GM18507 (cell line): ENCODE data around the gene TMC3.

Experiments
- DNase-seq: peaks from one replicate; pipeline ENCODE4 v3.0.0; 2011; ENCODE audit warnings: low read depth; ENCODE audit not compliant: insufficient read length; ENCODE audit errors: extremely low spot score
- FAIRE-seq: peaks from 2 replicates; lab custom pipeline; 2011; peaks lifted over from hg19 to GRCh38; lab: Jason Lieb, UNC

The TMC3 gene

DNA sequence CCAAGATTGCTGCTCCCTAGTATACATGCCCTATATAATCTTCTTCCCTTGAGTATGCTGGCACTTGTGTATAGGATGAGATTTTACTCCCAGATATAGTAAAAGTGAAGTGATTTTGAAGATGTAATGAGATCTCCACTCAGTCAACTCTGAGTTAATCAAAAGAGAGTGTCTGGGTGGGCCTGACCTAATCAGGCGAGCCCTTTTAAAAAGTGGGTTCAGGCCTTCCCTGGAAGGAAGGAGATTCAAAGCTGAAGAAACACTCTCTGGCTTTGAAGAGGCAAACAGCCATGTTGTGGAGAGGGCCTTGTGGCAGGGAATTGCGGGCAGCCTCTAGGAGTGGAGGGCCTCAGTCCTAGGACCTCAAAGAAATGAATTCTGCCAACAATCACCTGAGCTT, 44.6 kb downstream of the TMC3 start:
- no peak for FAIRE-seq
- no peak for DNase-seq

DNA sequence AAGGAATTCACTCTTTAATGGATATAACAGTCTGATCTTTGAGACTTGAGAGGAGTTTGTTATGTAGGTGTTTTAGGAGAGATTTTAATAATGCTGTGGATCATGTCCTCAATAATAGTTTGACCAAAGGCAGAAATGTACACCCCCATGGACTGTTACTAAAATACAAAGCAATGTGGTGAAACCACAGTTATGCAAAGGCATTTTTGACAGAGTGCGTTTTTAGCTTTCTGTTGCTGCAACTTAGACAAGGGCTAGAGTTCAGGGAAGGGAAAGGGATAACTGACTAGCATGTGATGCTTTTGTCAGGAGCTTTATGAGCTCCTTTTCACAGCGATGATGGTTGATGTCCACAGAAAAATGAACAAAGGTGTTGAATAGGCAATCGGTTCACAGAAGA, 46.5 kb downstream of the TMC3 start:
- FAIRE-seq = no peak
- no peak for DNase-seq

DNA sequence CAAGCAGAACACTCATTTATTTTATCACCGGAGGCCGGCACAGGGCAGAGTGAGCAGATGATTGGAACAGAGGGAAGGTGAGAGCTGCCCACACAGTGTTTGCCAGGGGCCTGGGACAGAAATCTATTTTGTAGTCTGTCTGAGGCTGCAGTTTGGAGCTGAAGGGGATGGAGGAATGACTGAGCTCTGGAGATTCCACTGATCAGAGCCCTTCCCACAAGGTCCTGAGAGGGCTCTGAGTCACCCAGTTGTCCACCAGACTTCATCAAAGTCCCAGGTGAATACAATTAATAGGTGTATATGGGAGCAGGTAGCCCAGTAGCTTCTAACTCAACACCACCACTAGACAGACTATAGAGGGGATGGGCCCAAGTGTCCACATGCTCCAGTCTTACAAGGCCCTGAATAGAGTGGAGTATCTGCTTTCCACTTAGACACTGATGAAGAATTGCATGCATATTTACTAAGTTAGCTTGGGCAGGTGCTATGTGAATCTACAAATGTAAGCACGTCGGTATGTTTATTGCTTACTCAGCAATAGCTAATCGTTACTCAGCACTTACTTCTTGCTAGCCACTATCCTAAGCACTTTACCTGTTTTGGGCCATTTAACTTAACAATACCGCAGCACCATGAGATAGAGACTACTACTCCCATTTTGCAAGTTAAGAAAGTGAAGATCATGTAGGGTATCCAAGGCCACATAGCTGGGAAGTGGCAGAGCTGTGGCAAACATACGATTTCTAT, 47.4 kb downstream of the TMC3 start:
- FAIRE-seq (no peak), DNase-seq (no peak)

DNA sequence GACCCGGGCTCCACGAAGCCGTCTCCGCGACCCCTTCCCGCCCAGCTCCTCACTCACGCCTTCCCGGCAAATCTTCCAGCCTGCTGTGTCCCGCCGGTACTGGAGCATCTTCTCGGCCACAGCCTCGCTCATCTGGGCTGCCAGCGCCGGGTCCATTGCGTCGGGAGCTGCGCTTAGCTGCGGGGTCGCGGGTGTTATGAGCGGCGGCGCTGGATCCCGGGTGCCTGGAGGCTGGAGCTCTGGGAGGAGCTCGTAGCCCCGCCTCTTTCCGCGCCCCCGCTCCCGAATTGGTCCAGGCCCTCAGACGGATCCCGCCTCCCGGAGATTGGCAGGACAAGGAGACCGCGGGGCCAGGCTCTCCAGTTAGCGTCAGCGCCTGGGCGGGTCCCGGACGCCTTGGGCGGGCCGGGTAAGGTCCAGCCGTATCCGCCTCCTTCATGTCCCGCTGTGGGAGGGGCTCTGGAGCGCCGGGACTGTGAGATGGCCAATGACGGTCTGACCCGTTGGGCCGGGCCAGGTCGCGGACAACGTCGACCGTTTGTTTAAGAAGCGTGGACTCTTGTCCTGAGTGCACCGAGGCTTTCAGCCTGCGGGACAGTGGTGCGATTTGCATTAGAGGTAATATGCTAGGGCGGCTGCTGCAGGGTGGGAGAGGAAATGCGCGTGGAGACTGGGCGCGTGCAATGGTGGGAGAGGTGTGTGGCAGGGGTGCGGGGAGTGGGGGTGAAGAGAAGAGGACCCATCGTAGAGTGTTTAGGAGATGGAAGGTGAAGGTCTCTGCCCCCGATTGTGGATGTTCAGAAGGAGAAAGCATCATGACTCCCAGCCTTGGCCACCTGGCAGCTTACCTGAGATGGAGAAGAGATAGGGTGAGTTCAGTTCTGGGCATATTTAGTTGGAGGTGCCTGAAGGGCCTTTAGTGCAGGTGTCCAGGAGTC, 49.8 kb downstream of the TMC3 start, which contains the start of gene STARD5:
STARD5 (minus strand) TSS at position 198 of the 938 bp plus-strand sequence; CDS start at position 156, 42 bp downstream.
- peak; percentile 96 for DNase-seq
- peak; percentile 89 for FAIRE-seq

DNA sequence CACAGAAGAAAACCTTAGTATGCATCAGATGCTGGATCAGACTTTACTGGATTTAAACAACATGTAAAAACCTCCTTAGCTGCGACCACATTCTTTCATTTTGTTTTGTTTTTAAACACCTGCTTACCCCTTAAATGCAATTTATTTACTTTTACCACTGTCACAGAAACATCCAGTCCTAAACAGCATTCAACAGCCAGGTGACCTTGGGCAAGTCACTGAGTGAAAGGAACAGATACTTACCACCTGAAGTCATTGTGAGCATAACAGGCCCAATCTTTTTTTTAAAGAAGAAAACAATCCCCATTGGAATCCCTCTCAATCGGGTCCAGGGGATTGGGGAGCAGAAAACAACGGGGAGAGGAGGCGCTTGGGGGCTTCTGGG, 50.5 kb downstream of the TMC3 start:
- DNase-seq (no peak), FAIRE-seq (no peak)

DNA sequence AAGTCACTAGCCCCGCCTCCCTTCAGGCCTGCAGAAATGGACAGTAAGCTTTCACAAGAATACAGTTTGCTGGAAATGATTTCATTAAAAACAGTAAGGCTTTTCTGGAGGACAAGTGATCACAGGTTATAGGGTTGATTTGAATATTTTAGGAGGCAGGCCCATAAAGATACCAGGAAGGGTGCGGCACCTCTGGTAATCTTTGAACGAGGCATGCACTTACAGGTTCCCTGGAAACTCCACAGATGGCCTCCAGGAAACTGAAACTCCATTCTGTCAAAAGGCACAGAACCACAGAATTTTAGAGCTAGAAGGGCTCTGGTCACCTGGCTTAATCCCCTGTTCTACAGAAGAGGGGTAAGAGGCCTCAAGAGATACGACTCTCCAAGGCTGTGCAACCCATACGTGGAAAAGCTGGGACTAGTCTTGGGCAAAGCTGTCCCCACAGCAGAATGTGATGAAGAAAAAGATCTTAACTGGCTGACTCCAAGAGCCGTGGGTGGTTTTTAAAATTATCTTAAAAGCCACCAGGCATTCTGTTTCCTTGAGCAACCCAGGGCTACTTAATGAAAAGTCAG, 51.2 kb downstream of the TMC3 start:
- no peak for DNase-seq
- no peak for FAIRE-seq

DNA sequence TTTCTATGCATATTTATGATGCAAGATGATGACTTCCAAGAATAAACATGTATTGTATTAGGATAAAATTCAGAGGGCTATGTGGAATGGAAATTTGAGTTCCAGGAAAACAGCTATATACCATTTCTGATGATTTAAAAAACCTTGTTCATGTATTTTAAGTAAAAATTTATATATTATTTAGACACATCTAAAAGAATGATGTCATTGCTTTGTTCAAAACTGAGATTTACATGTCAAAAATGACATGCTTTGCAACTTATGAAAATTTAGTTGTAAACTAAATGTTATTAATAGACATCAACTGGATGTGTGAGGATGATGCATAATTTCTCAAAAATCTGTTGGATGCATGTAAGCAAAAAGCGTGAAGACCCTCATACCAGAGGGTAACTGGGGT, 52.3 kb downstream of the TMC3 start:
- DNase-seq (no peak), FAIRE-seq (no peak)

DNA sequence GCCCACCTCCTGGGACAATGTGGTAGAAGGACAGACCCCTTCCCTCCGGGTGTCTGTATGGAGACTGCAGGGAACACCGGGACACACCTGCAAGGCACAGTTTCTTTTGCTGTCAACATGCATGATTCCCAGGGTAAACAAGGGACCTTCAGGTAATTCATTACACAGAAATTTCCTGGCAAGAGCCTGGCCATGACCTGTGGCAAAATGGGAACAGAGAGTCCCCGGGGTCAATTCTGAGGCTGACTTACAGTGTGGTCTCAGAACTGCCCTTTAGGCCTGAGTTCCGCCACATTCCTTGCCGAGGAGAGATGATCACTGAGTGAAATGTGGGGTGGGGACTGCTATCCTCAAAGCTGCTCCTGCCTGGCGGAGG, 56.4 kb downstream of the TMC3 start:
- DNase-seq (no peak), FAIRE-seq (no peak)

DNA sequence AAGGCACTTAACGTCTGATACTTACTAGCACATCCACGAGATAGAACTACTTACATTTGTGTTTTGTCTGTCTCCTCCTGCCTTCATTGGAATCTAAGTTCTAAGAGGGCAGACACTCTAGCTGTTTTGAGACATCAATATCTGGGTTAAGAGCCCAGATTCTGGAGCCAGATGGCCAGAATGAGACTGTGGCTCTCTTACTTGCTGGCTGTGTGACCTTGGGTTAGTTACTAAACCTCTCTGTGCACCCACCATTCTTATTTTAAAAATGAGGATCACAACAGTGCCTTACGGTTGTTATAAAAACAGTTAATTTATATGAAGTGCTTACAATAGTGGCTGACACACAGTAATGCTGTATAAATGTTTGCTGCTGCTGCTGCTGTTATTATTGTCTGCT, 57.7 kb downstream of the TMC3 start:
- FAIRE-seq (peak; percentile 26), DNase-seq (no peak)

DNA sequence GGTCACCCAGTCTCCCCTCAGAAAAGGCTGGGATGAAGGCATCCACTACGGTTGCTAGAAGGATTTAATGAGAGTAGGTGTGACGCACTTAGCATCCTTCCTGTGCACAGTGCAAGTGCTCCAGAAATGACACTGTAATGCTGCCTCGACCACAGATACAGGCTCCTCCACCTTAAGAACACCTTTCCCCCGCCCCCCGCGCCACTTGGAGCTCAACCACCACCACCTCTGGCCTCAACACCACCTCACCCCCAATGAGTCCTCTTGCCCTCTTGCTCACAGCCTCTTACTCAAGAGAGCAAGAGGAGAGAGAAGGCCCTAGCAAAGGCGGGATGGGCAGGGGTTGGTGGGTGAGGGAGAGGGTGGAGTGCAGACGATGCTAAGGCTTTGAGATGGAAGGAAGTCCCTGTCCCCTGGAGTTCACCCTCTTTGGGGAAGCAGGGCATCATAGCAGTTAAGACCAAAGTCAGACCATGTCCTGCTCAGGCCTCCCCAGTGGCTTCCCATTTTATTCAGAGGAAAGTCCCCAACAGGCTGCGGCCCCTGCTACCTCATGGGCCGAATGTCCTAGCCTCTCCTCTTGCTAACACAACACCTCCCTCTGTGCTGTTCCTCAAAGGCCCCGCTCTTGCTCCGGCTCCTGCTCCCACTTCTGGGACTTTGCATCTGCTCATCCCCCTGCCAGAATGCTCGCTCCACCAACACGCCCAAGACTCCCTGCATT, 58.4 kb downstream of the TMC3 start:
- no peak for DNase-seq
- peak; percentile 71 for FAIRE-seq

DNA sequence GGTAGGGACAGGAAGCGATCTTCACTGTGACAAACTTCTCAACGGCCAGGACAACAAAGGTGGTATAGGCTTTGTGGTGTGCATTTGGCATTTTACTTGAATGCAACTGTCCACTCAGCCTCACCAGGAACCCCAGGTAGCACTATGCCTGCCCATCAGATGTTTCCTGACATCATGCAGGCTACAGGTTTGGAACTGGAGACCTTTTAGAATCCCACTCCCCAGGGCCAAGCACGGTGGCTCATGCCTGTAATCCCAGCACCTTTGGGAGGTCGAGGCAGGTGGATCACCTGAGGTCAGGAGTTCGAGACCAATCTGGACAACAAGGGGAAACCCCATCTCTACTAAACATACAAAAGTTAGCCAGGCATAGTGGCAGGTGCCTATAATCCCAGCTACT, 59.6 kb downstream of the TMC3 start:
- FAIRE-seq (no peak), DNase-seq (no peak)

DNA sequence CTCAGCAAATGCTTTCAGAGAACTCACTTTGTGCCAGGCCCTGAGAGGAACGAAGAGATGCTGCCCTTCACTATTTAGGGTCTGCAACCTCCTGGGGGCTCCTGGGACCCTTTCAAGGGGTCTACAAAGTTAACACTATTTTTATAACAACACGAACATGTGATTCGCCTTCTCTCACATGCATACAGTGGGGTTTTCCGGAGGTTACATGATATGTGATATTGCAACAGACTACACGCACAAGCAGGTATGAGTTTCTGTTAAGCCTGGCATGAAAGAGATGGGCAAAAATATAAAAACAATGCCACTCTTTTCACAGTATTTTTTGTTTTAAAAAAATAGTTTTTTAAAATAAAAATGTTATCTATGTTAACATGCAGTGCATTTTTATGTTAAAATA, 60.3 kb downstream of the TMC3 start:
- no peak for DNase-seq
- no peak for FAIRE-seq

DNA sequence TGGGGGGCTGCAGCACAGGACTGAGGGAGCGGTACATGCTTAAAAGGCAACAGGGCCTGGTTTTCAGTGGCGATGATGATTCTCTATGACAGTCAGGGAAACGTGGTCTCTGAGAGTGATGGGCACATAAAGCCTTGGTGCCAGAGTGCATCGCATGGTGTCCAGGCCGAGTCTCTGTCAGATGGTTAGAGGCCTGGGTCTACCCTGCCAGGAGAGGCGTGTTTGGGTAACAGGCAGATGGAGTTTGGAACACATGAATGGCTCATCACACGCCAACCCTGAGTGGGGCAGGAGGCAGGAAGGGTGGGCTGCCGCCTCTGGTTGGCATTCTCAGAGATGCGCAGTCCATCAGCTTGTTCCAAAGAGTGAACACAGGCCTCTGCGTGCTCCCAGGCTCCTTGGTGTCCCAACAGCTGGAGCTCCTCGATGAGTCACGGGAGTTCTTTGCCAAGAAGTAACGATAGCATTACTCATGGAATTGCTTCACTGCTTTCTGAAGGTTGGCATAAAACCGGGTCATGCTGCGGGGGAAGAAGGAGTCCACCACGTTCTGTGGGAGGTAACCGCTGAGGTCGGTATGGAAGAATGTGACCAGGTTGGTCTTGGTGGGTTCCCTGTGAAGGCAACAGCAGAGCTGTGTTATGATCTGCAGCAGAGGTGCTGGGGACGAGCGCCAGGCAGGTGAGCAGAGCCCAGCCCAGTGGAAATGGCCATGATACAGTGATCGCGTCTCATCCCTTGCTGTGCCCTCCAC, 61.0 kb downstream of the TMC3 start:
- DNase-seq (no peak), FAIRE-seq (no peak)

DNA sequence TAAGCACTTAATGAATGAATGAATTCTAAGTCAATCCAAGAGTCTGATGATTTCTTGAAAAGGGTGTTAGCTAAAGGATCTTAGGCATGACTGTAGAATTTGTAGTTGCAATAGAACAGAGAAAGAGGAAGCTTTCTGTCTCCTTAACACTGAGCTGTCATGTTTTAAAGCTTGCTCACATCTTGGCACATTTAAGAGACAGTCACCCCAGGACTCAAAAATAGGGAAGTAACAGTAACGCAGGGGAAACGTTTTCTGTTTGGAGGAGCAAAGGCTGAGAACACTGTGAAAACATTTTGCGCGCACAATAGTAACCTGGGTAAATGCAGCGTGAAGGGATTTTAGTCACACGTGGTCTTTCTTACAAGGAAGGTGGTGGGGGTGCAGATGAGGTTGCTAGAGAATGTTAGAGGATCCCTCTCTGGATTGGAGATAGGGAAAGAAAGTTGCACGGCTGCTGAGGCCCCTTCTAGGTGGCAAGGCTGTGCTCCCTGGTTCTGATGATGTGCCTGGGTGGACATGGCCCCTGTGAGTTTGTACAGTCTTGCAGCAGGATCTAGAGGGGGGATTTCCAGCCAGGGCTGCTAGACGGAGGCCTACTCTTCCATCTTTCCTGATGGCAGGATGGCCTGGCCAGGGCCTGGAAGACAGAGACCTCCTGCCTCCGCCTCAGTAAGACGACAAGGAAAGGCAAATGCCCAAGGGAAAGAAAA, 62.1 kb downstream of the TMC3 start:
- peak; percentile 79 for FAIRE-seq
- no peak for DNase-seq

DNA sequence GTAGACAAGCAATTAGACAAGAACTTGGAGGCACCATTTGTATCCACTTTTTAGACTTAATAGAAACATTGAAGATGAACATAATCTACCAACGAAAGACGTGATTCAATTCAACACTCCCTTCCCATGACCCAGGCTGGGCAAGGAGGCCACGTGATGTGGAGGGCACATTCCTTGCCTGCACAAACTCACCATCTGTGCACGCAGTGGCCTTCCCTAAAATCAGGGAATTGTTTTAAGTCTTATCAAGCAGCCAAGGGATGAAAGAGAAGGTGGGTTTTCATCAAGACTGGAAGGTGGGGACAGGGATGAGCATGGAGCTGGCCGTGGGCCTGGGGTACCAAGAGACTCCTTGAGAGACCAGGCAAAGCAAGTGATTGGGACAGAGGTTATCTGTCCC, 63.5 kb downstream of the TMC3 start:
- no peak for FAIRE-seq
- no peak for DNase-seq

DNA sequence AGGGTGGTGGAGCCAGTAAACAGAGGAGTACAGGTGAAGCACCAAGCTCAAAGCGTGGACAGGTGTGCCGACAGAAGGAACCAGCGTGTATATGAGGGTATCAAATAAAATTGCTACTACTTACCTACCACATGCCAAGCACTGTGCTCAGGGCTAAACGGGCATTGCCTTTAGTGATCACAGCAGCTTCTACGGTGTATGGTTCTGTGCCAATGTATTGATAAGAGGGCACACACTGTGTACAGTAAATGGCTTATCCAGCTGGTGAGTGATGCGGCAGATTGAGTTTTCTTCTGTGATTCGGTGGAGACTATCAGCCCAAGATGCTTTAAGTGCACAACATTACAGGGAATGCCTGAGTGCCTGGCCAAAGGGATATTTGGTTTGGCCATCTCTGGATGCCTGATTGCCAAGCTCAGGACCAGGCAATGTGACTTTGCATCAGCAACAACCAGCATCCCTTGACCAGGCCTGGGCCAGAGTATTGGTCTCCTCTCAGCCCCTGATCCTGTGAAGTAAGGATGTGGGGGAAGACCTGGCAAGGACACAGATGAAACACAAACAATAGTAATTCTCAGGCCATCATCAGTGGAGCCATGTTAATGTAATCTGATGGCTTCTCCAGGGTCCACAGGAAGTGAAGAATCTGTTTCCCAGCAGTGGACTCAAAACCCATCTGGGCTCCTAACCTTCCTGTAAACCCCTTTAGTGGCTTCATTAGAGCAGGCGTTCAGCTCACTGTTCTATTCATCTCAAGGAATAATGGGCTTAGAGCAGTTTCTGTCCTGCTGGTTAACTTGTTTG, 64.2 kb downstream of the TMC3 start:
- FAIRE-seq = no peak
- no peak for DNase-seq

DNA sequence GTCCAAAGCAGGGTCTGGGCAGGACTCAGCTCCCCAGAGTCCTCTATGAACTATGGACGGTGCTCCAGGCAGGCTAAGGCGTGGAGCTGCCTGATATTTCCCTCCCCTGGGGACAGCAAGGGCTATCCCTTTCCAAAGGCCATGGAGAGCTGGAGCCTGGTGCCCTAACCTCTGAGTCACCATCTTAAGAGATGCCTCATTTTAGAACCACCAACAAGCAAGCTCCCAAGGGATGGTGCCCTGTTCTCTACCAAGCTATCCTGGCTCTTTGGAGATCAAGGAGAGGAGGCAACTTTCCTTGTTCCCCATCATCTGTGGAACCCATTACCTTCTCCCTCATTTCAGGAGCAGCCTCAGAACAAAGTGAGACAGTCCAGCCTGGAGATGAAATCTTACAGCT, 65.8 kb downstream of the TMC3 start:
- FAIRE-seq = no peak
- DNase-seq = no peak

DNA sequence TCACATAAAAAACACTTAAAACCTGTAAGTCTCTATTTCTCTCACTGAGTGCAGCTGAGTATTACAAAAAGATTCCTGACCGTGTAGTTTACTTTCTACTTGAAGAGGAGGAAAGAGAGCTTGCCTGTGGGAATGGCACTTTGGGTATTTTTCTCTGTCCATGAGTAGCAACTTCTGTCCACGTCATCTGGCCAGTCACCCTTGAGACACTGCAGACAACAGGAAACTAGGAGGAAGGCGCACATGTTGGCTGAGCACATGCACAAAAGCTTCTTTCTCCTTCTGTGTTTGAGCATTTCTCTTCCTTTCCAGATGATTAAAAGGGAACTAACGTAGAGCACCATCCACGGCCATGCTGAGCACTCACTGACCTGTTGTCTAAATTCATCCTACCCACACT, 69.8 kb downstream of the TMC3 start:
- DNase-seq = no peak
- FAIRE-seq = peak; percentile 78
